GM19395 (cell line): ENCODE measurements around the gene DOK7.
"Not testable (repeated sequence)": the region's sequence is repeated elsewhere in the genome, so short reads cannot be mapped to it uniquely, and the experiment has no call there.

ENCODE experiments used
- ATAC-seq: cut with Tn5 transposase; IDR thresholded peaks from one replicate; pipeline ENCODE4 v1.9.1; 2021; ENCODE audit warnings: mild to moderate bottlenecking, moderate library complexity; ENCODE audit not compliant: unreplicated experiment

Gene DOK7

DNA sequence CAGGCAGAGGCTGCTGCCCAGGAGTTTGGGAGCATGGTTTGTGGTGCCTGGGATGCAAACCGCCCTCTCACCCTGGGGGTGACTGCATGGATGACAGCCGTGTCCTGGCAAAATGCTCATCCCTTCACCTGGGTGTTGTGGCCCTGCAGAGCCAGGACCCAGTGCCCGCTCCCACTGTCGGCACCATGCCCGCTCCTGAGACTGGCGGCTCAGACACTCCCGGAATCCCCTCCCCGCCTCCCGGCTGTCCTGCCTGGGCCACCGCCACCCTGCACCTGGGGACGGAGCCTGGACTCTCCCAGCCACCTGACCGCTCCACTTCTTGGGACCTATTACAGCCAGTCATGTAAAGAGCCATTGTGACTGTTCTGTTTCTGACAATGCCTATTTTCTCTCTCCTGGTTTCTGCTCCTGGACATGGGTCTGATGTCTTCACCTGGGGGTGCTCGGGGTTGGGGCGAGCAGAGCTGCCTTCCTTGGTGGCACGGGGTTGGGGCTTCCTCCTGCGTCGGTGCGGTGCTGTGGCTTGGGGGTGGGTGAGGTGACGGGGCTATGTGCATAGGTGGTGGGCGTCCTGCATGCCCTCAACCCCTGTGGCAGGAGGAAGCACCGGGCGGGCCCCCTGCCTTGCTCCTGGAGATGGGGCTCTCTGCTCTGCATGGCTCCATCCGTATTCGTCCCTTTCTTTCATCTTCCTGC lies 38.2 kb downstream of the DOK7 start:
- ATAC-seq, result no peak

DNA sequence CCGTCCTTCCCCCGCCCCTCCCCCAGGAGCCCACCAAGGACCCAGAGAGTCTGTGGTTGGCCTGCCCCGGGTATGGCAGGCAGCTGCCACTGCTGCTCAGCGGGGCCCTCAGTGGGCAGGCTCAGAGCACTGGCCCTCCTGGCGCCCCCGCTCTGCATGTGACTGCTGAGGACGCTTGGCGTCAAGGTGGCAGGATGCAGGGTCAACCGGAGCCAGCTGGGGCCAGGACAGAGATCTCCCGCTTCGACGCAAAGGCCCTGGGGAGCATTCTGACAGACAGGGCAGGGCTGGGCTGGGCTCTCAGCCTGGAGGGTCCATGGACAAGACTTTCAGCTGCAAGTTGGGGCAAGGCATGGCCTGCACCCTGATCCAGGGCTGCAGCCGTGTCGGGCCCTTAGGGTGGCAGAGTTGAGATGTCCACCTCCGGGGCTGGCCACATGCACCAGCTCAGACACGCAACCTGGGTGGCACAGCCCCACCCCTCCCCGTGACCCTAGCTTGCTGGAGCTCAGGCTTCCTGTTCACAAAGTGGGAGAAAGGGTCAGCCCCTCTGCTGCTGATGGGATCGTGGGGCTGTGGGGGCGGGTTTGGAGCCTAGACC lies 38.8 kb downstream of the DOK7 start:
- no peak for ATAC-seq

- ATAC-seq, result no peak
These were observed 40.1 kb downstream of the DOK7 start for GRCh38 chr4:3502941-3503936.

GRCh38 chr4:3505231-3505630 lies 42.1 kb downstream of the DOK7 start:
- no peak for ATAC-seq

DNA sequence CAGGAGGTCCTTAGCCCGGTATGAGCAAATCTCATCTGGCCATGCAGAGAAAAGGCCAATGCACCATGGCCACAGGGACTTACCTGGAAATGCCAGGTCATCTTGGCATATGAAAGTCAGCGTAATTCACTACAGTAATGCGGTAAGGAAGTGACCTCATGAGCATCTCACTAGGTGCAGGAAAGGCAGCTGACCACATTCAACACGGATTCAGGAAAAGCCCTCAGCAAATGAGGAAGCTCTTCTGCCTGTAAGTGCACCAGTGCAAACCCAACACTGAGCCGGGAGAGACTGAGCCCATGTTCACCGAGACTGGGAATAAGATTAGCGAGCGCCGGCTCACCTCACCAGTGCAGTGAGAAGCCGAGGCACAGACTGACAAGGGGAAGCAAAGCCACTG lies 45.4 kb downstream of the DOK7 start:
- ATAC-seq, result no peak

GRCh38 chr4:3510481-3510880 lies 47.4 kb downstream of the DOK7 start:
- no peak for ATAC-seq

GRCh38 chr4:3511187-3511586 lies 48.1 kb downstream of the DOK7 start:
- ATAC-seq, result no peak

DNA sequence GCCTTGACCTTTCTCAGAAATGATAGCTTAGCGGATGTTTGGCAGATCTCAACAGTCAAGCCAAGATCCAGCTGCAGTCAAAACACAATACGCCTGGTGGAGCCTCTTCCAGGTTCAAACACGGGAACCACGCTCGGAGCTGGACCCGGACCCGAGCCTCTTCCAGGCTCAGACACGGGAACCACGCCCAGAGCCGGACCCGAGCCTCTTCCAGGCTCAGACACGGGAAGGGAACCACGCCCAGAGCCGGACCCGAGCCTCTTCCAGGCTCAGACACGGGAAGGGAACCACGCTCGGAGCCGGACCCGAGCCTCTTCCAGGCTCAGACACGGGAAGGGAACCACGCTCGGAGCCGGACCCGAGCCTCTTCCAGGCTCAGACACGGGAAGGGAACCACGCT lies 48.5 kb downstream of the DOK7 start:
- ATAC-seq, result not testable (repeated sequence)

DNA sequence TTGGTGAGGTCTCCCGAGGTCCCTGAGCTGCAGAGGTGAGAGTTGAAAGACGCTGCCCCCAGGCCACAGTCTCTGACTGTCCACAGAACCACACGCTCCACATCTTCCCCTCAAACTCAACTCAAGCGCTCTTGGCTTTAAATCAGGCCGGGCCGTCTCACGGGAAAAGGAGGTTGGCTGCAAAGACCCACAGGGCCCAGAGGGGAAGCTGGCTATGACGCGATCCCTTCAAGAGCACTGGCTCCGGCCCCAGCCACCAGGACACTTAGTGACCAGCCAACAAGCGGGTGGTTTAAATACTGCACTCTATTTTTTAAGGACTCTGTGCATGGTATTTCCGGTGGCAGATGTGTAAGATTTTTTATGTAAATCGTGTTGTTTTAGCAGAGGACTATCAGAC lies 49.2 kb downstream of the DOK7 start:
- no peak for ATAC-seq

- no peak for ATAC-seq
These were observed 49.6 kb downstream of the DOK7 start for GRCh38 chr4:3512719-3513118.

- ATAC-seq, result no peak
These were observed 50.7 kb downstream of the DOK7 start for GRCh38 chr4:3513807-3514206.

DNA sequence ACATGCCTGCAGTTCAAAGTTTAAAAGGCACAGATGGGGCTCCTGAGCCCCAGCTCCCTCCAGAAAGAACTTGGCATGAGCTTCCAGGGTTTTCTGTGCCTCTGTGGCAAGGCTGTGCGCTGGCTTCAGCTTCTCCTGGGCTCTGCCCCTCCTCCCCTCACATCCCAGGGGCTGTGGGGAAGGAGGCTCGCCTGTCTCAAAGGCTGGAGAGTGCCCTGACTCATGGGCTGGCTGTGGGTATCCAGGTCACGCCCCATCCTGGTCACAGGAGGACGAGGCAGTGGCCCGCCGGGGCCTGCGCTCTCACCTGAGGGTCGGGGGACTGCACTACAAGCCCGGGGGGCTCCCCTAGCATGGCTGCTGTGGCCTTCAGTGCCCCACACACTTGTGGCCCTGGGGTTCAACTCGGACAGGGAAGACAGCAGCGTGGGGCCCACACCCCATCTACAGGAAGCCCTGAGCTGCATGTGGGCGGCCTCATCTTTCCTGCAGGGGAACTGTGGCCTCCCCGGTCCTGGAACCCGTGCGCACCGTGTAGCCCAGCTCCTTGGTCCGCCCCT lies 51.2 kb downstream of the DOK7 start:
- ATAC-seq, result no peak

DNA sequence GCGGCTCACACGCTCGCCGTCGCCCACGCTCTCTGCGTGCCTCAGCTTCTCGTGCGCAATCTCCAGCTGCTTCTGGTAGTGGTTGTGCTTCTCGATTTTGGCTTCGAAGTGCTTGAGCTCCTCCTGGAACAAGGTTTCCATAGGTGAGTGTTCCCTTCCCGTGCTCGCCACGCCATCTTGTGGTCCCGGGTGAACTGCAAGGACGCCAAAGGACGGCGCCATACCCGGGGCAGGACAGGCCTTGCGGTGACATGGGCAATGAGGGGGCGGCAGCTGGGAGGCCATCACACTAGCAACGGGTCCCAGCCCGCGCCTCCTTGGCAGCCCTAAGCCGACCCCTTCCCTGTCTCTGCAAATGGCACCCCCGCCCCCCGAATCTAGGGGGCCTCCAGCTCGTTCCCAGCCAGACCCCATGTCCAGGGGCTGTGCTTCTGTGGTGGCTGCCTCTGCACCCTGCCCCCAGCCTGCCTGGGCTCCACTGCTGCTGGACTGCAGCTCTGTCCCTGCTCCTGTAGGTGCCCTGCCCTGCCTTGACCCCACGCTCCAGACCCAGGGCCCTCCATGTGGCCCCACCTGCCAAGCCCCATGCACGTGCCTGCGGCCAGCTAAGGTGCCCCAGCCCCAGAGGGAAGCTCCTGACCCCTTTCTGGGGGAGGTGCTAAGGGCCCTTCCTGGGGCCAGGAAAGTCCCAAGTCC lies 51.8 kb downstream of the DOK7 start:
- no peak for ATAC-seq

DNA sequence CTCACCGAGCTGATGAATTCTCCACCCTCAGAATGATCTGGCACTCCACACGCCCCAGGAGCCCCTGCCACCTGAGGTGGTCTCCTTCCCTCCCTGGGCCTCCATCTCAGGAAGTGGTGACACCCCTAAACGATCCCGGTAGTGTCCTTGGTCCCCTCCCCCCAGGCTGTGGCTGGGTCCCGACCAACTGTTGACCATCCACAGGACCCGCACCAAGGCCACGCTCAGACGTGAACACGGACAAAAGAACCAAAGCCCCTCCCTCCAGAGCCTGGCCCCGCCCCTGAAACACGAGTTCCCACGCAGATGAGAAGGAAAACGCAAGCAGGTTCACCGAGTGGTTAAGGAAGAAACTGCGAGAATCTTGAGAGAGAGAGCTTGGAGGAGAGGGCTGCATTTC lies 52.5 kb downstream of the DOK7 start:
- no peak for ATAC-seq

DNA sequence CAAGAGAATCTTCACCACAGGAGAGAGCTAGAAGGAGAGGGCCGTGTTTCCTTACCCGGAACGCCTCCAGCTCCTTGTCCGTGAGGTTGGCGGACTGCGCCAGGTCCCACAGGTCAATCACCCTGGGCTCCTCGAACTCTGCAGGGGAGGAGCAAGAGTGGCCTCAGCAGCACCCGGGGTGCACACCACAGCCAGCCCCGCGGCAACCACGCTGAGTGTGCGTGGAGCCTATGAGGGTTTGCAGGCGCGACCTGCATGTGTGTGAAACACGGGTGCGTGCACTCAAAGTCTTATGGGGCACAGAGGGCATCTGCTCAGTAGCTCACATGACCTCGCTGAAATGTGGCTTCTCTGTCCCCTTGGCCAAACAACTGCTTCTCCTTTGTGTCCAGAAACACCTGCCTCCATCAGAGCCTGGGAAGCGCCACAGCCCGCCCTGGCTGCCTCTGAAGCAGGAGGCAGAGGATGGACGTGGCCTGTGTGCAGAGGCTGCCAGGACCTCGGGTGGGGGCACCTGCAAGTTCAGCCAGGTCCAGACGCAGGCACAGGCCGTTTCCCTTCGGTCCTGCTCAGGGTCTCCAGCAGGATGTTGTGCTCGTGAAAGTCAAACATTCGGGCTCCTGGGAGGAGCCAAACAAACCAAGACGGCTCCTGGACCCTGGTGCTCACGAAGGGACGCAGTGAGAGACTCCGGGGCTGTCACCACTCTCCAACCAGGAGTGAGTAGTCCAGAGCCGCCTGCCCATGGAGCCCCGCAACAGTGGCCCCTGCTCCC lies 53.1 kb downstream of the DOK7 start:
- ATAC-seq, result no peak

- no peak for ATAC-seq
These were observed 54.0 kb downstream of the DOK7 start for GRCh38 chr4:3516836-3517730.

DNA sequence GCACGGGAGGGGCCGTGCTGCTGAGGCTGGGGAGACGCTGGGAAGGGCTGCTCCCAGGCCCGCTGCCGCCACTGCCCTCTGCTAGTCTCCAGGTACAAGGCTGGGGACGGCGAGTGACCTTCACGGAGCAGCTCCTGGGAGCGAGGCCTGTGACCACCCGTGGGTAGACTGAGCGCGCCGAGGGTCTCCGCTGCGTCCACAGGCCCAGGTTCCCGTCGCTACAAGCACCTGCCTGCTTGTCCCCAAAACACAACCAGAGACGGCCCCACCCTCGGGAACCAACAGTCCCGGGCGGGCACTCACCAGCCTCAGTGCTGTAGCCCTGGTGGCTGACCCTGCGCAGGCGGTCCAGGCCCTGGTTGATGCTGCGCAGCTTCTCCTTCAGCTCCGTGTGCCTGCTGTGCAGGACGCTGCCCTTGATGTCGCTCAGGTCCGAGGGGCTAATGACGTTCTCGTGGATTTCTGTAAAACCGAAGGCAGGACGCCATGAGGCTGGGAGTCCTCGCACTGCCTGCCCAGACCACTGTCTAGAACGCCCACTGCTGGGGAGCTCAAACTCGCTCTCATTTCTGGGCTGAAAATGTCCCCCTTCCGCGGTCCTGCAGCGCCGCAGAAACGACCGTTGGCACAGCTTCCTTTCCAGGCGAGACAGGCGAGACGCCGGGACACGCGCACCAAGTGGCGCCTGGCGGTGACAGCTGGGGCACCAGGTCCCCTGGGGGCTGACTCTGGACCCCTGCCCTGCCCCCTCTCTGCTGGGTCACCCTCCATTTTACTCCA lies 54.8 kb downstream of the DOK7 start:
- ATAC-seq, result no peak

GRCh38 chr4:3518511-3518880 lies 55.4 kb downstream of the DOK7 start:
- no peak for ATAC-seq
